Measurements from ENCODE around the gene DUS2.

DUS2 gene

DNA sequence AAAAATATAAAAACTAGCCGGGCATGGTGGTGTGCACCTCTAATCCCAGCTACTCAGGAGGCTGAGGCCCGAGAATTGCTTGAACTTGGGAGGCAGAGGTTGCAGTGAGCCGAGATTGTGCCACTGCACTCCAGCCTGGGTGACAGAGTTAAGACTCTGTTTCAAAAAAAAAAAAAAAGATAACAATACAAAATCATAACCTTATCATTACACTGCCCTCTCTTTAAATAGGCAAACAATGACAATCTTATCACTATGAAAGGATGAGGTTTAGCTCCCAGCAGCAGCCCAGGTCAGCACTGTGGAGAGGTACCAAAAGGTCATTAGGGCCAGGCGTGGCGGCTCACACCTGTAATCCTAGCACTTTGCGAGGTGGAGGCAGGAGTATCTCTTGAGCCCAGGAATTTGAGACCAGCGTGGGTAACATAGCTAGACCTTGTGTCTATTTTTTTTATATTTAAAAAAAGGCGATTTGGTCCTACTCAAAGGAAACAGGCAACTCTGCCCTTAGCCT, 3.9 kb upstream of the DUS2 start:
- no peaks in the 10 kb centered on the region for H3K27me3 ChIP-seq (ENCODE audit: insufficient read depth, low read length, poor library complexity)
- TF ChIP-seq EZH2 (IDR thresholded peaks at IDR 0.05; ENCODE audit: borderline replicate concordance, low read depth, low read length, severe bottlenecking): no peak
- TF ChIP-seq, protein P1, sequence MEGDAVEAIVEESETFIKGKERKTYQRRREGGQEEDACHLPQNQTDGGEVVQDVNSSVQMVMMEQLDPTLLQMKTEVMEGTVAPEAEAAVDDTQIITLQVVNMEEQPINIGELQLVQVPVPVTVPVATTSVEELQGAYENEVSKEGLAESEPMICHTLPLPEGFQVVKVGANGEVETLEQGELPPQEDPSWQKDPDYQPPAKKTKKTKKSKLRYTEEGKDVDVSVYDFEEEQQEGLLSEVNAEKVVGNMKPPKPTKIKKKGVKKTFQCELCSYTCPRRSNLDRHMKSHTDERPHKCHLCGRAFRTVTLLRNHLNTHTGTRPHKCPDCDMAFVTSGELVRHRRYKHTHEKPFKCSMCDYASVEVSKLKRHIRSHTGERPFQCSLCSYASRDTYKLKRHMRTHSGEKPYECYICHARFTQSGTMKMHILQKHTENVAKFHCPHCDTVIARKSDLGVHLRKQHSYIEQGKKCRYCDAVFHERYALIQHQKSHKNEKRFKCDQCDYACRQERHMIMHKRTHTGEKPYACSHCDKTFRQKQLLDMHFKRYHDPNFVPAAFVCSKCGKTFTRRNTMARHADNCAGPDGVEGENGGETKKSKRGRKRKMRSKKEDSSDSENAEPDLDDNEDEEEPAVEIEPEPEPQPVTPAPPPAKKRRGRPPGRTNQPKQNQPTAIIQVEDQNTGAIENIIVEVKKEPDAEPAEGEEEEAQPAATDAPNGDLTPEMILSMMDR (IDR thresholded peaks at IDR 0.05; ENCODE audit: borderline replicate concordance, extremely low read depth, low read length, poor library complexity, severe bottlenecking): no peak
- H3K4me1 ChIP-seq (ENCODE audit: insufficient read depth, low read length): peaks cover 24% of the 10 kb centered on the region
- H3K4me3 ChIP-seq (ENCODE audit: low read depth in 1 of 2, low read length in 2 of 2): no peak overlapping the region
- no peak overlapping the region for H3K4me2 ChIP-seq (ENCODE audit: insufficient read depth, low read length)
- H4K20me1 ChIP-seq (ENCODE audit: insufficient read depth, low read length): peaks cover 8% of the 10 kb centered on the region
- ATAC-seq (ENCODE audit: insufficient read depth, low read depth) (no peak), DNase-seq (no peak)
- peaks cover 31% of the 10 kb centered on the region for H3K79me2 ChIP-seq (ENCODE audit: insufficient read depth, low read length)
- no peak overlapping the region for H2AFZ ChIP-seq (ENCODE audit: low read depth, low read length)
- peaks cover 18% of the 10 kb centered on the region for H3K36me3 ChIP-seq (ENCODE audit: insufficient read depth, low read length)
- H3K27ac ChIP-seq (ENCODE audit: low read length): no peak overlapping the region
- no peak overlapping the region for H3K9ac ChIP-seq (ENCODE audit: low read depth, low read length)
- H3K9me3 ChIP-seq (ENCODE audit: insufficient read depth, low read length, severe bottlenecking): no peaks in the 10 kb centered on the region

GRCh38 chr16:68021490-68021889, 1.6 kb upstream of the DUS2 start:
- TF ChIP-seq EZH2 (IDR thresholded peaks at IDR 0.05; ENCODE audit: borderline replicate concordance, low read depth, low read length, severe bottlenecking): no peak
- TF ChIP-seq, protein P1 (IDR thresholded peaks at IDR 0.05; ENCODE audit: borderline replicate concordance, extremely low read depth, low read length, poor library complexity, severe bottlenecking): no peak
- ATAC-seq (ENCODE audit: insufficient read depth, low read depth) (no peak), DNase-seq (no peak)
- no peak overlapping the region for H3K27ac ChIP-seq (ENCODE audit: low read length)
- H3K36me3 ChIP-seq (ENCODE audit: insufficient read depth, low read length): peaks cover 23% of the 10 kb centered on the region
- H3K9me3 ChIP-seq (ENCODE audit: insufficient read depth, low read length, severe bottlenecking): no peaks in the 10 kb centered on the region
- H2AFZ ChIP-seq (ENCODE audit: low read depth, low read length): no peak overlapping the region
- H4K20me1 ChIP-seq (ENCODE audit: insufficient read depth, low read length): peaks cover 8% of the 10 kb centered on the region
- peak overlapping the region; percentile 80; the same call in 1 of the 2 replicates for H3K9ac ChIP-seq (ENCODE audit: low read depth, low read length)
- peaks cover 36% of the 10 kb centered on the region for H3K79me2 ChIP-seq (ENCODE audit: insufficient read depth, low read length)
- peaks cover 30% of the 10 kb centered on the region for H3K4me1 ChIP-seq (ENCODE audit: insufficient read depth, low read length)
- H3K4me3 ChIP-seq (ENCODE audit: low read depth in 1 of 2, low read length in 2 of 2): peak overlapping the region; percentile 45 to 74; a peak in 3 of 4 replicates
- peak overlapping the region; percentile 98 for H3K4me2 ChIP-seq (ENCODE audit: insufficient read depth, low read length)
- H3K27me3 ChIP-seq (ENCODE audit: insufficient read depth, low read length, poor library complexity): no peaks in the 10 kb centered on the region

DNA sequence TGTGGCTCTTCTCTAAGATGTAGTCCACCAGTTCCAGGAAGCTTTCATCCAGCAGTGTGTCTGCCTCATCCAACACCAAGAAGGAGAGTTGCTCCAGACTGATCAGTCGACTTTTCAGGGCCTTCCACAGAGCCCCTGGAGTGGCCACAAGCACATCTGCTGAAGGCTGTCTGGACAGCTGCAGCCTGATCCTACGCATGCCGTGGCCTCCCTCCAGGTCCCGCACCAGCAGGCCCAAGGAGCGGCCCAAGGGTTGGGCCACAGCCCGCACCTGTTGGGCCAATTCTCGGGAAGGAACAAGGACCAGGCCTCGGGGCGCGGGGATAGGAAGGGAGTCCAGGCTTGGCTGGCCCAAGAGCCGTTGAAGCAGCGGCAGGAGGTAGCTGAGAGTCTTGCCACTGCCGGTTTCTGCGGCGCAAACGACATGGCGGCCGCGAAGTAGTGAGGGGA, 781 bp upstream of the DUS2 start:
- peaks cover 8% of the 10 kb centered on the region for H4K20me1 ChIP-seq (ENCODE audit: insufficient read depth, low read length)
- peak overlapping the region; percentile 45 to 74 for H3K4me3 ChIP-seq (ENCODE audit: low read depth in 1 of 2, low read length in 2 of 2)
- DNase-seq: no peak
- peak overlapping the region; percentile 98 for H3K4me2 ChIP-seq (ENCODE audit: insufficient read depth, low read length)
- ATAC-seq (ENCODE audit: insufficient read depth, low read depth): 0 out of 3 replicates have a peak, but pooled peaks have one; percentile 3
- peaks cover 23% of the 10 kb centered on the region for H3K36me3 ChIP-seq (ENCODE audit: insufficient read depth, low read length)
- H2AFZ ChIP-seq (ENCODE audit: low read depth, low read length): peak overlapping the region; percentile 80
- peak overlapping the region; percentile 80 for H3K9ac ChIP-seq (ENCODE audit: low read depth, low read length)
- H3K4me1 ChIP-seq (ENCODE audit: insufficient read depth, low read length): peaks cover 30% of the 10 kb centered on the region
- no peaks in the 10 kb centered on the region for H3K27me3 ChIP-seq (ENCODE audit: insufficient read depth, low read length, poor library complexity)
- no peaks in the 10 kb centered on the region for H3K9me3 ChIP-seq (ENCODE audit: insufficient read depth, low read length, severe bottlenecking)
- H3K79me2 ChIP-seq (ENCODE audit: insufficient read depth, low read length): peaks cover 36% of the 10 kb centered on the region
- H3K27ac ChIP-seq (ENCODE audit: low read length): peak overlapping the region; percentile 77
- no peak for TF ChIP-seq EZH2 (IDR thresholded peaks at IDR 0.05; ENCODE audit: borderline replicate concordance, low read depth, low read length, severe bottlenecking)
- TF ChIP-seq, protein P1 (IDR thresholded peaks at IDR 0.05; ENCODE audit: borderline replicate concordance, extremely low read depth, low read length, poor library complexity, severe bottlenecking): no peak
